Measurements from ENCODE around the gene C16orf87.

Gene C16orf87

GRCh38 chr16:46848768-46849764 is 18.1 kb upstream of the C16orf87 start (continued):
- TF ChIP-seq KLF10 (tag by site-specific recombination; IDR thresholded peaks at IDR 0.05) (no peak), SCRT2 (tag by site-specific recombination; IDR thresholded peaks at IDR 0.05) (no peak), ZBTB21 (tag by site-specific recombination; IDR thresholded peaks at IDR 0.05) (peak; percentile 60; the same call in 1 of the 2 replicates), MEIS1 (CRISPR knock-in tag; IDR thresholded peaks at IDR 0.05; ENCODE audit: borderline replicate concordance) (no peak), ZNF654 (tag by site-specific recombination; IDR thresholded peaks at IDR 0.05; ENCODE audit: low read depth) (peak; percentile 38), ZNF560 (tag by site-specific recombination; IDR thresholded peaks at IDR 0.05; ENCODE audit: borderline replicate concordance) (peak; percentile 83; the same call in 1 of the 2 replicates), WT1 (tag by site-specific recombination; IDR thresholded peaks at IDR 0.05) (no peak), ZNF24 (tag by site-specific recombination; IDR thresholded peaks at IDR 0.05) (peak; percentile 27; the same call in 1 of the 2 replicates), AEBP2 (tag by site-specific recombination; IDR thresholded peaks at IDR 0.05; ENCODE audit: borderline replicate concordance) (0 out of 2 replicates have a peak, but pooled peaks have one; percentile 30), ZNF341 (tag by site-specific recombination; IDR thresholded peaks at IDR 0.05; ENCODE audit: low read depth) (0 out of 2 replicates have a peak, but pooled peaks have one; percentile 13), ZBTB8A (tag by site-specific recombination; IDR thresholded peaks at IDR 0.05) (peak; percentile 73), REST (tag by site-specific recombination; IDR thresholded peaks at IDR 0.05) (peak; percentile 83), ZNF202 (tag by site-specific recombination; IDR thresholded peaks at IDR 0.05; ENCODE audit: borderline replicate concordance) (peak; percentile 58; the same call in 1 of the 2 replicates), ZNF140 (tag by site-specific recombination; IDR thresholded peaks at IDR 0.05) (peak; percentile 92; the same call in 1 of the 2 replicates), ZIC2 (tag by site-specific recombination; IDR thresholded peaks at IDR 0.05) (0 out of 2 replicates have a peak, but pooled peaks have one; percentile 24), ZFP37 (tag by site-specific recombination; IDR thresholded peaks at IDR 0.05) (0 out of 2 replicates have a peak, but pooled peaks have one; percentile 42), ZNF221 (tag by site-specific recombination; IDR thresholded peaks at IDR 0.05; ENCODE audit: borderline replicate concordance) (peak; percentile 51; the same call in 1 of the 2 replicates), ZNF555 (tag by site-specific recombination; conservative IDR thresholded peaks at IDR 0.05) (peak; percentile 90), ZNF18 (tag by site-specific recombination; IDR thresholded peaks at IDR 0.05) (0 out of 2 replicates have a peak, but pooled peaks have one; percentile 33), OVOL3 (tag by site-specific recombination; IDR thresholded peaks at IDR 0.05) (peak; percentile 44; the same call in 1 of the 2 replicates), ZNF518A (tag by site-specific recombination; conservative IDR thresholded peaks at IDR 0.05; ENCODE audit: low read depth) (peak; percentile 94), ZNF791 (tag by site-specific recombination; IDR thresholded peaks at IDR 0.05) (peak; percentile 57; the same call in 1 of the 2 replicates), ZNF394 (tag by site-specific recombination; IDR thresholded peaks at IDR 0.05; ENCODE audit: borderline replicate concordance) (peak; percentile 97), ZNF391 (tag by site-specific recombination; IDR thresholded peaks at IDR 0.05; ENCODE audit: borderline replicate concordance, low read depth) (no peak), ZNF214 (tag by site-specific recombination; IDR thresholded peaks at IDR 0.05; ENCODE audit: borderline replicate concordance) (no peak; the same call in 1 of the 2 replicates), ZNF514 (tag by site-specific recombination; IDR thresholded peaks at IDR 0.05) (0 out of 2 replicates have a peak, but pooled peaks have one; percentile 37)

Data from HEK293 (cell line).